Measurements from ENCODE around the gene TSSK2. TPM values are rescaled to one million over a fixed set of nuclear protein-coding genes. Genes with fewer than 3 reads are reported as not detected.

The TSSK2 gene
- total RNA-seq (not detected in 2 replicates), polyA plus RNA-seq (not detected in 2 replicates)

GRCh38 chr22:19130959-19131684, at the start of gene TSSK2:
Gene TSSK2, plus strand, starts transcription at chr22:19131308. Its CDS starts 92 bp downstream, at chr22:19131400.
- no peak within 1 kb of the TSS for H2AFZ ChIP-seq
- no peaks in the 10 kb centered on the region for H3K36me3 ChIP-seq (replicated peaks; ENCODE audit: insufficient read depth, low read depth)
- no peak within 1 kb of the TSS for H3K4me2 ChIP-seq
- DNase-seq (ENCODE audit: low spot score), result no peak
- no peaks in the 10 kb centered on the region for H3K9me2 ChIP-seq (replicated peaks; ENCODE audit: insufficient read depth)
- TF ChIP-seq CTCF (IDR thresholded peaks at IDR 0.05; ENCODE audit: poor library complexity) (no peak), EZH2 (IDR thresholded peaks at IDR 0.05; ENCODE audit: borderline replicate concordance) (no peak), EZH2phosphoT487 (IDR thresholded peaks at IDR 0.05; ENCODE audit: low read depth, severe bottlenecking, unreplicated experiment) (no peak)
- H3K4me1 ChIP-seq (ENCODE audit: insufficient read depth), result no peaks in the 10 kb centered on the region
- H3K4me3 ChIP-seq, result no peak within 1 kb of the TSS
- no peaks in the 10 kb centered on the region for H3K79me2 ChIP-seq
- 89% methylated on average over 27 of the region's 27 CpGs for WGBS (ENCODE audit: low lambda C conversion rate, missing lambda C conversion rate)
- H3K9me3 ChIP-seq (ENCODE audit: low read depth), result no peaks in the 10 kb centered on the region
- no peaks in the 10 kb centered on the region for H4K20me1 ChIP-seq (ENCODE audit: insufficient read depth, poor library complexity, severe bottlenecking)
- no peak within 1 kb of the TSS for H3K27ac ChIP-seq
- no peaks in the 10 kb centered on the region for H3K27me3 ChIP-seq

DNA sequence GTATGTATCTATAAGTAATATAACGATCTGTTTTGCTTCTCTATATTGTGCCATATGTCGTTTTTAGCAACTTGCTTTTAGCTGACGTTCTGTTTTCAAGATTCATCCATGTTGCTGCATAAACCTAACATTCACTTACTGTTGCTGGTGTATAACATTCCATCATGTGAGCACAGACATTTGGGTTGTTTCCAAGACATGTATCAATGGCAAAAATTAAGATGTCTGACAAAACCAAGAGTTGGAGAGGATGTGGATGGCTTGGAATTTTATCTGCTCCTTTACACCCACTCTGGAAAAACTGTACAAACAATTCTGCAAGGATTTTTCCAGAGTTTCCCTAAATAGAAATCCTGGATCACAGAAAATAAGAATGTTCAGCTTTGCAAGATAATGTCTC, 49.8 kb upstream of the TSSK2 start:
- Histone ChIP-seq H3K4me3 (no peak overlapping the region), H3K9me3 (ENCODE audit: low read depth) (no peaks in the 10 kb centered on the region), H3K4me2 (no peak overlapping the region), H3K27me3 (no peaks in the 10 kb centered on the region), H3K9me2 (replicated peaks; ENCODE audit: insufficient read depth) (no peaks in the 10 kb centered on the region), H3K36me3 (replicated peaks; ENCODE audit: insufficient read depth, low read depth) (no peaks in the 10 kb centered on the region), H2AFZ (no peak overlapping the region), H3K4me1 (ENCODE audit: insufficient read depth) (peaks cover under 1% of the 10 kb centered on the region), H3K79me2 (peaks cover 3% of the 10 kb centered on the region), H4K20me1 (ENCODE audit: insufficient read depth, poor library complexity, severe bottlenecking) (no peaks in the 10 kb centered on the region), H3K27ac (no peak overlapping the region)
- TF ChIP-seq EZH2phosphoT487 (IDR thresholded peaks at IDR 0.05; ENCODE audit: low read depth, severe bottlenecking, unreplicated experiment) (no peak), CTCF (IDR thresholded peaks at IDR 0.05; ENCODE audit: poor library complexity) (no peak), EZH2 (IDR thresholded peaks at IDR 0.05; ENCODE audit: borderline replicate concordance) (no peak)
- 91% methylated on average over 3 of the region's 3 CpGs for WGBS (ENCODE audit: low lambda C conversion rate, missing lambda C conversion rate)
- DNase-seq (ENCODE audit: low spot score), result no peak

- Histone ChIP-seq H2AFZ (no peak overlapping the region), H3K4me2 (no peak overlapping the region), H3K36me3 (replicated peaks; ENCODE audit: insufficient read depth, low read depth) (no peaks in the 10 kb centered on the region), H4K20me1 (ENCODE audit: insufficient read depth, poor library complexity, severe bottlenecking) (no peaks in the 10 kb centered on the region), H3K9me3 (ENCODE audit: low read depth) (no peaks in the 10 kb centered on the region), H3K27me3 (no peaks in the 10 kb centered on the region), H3K4me3 (no peak overlapping the region), H3K9me2 (replicated peaks; ENCODE audit: insufficient read depth) (no peaks in the 10 kb centered on the region), H3K4me1 (ENCODE audit: insufficient read depth) (peaks cover 3% of the 10 kb centered on the region), H3K79me2 (peaks cover 4% of the 10 kb centered on the region), H3K27ac (no peak overlapping the region)
- 100% methylated on average over 3 of the region's 3 CpGs for WGBS (ENCODE audit: low lambda C conversion rate, missing lambda C conversion rate)
- DNase-seq (ENCODE audit: low spot score), result no peak
- TF ChIP-seq CTCF (IDR thresholded peaks at IDR 0.05; ENCODE audit: poor library complexity), result no peak
- no peak for TF ChIP-seq EZH2 (IDR thresholded peaks at IDR 0.05; ENCODE audit: borderline replicate concordance)
- TF ChIP-seq EZH2phosphoT487 (IDR thresholded peaks at IDR 0.05; ENCODE audit: low read depth, severe bottlenecking, unreplicated experiment), result no peak
Measured at GRCh38 chr22:19082101-19082500, 49.0 kb upstream of the TSSK2 start.

Data from hepatocyte (in vitro differentiated cells).